Mucosa of descending colon (tissue), 3 donors: ENCODE data around the gene MXD4. TPM values are rescaled to one million over a fixed set of nuclear protein-coding genes. Genes with fewer than 3 reads are reported as not detected.

Experiments used
- ATAC-seq: fragments of 200-7000 bp; cut with Tn5 transposase; one replicate; pipeline ENCODE4 v1.9.1; 2020; ENCODE audit warnings: mild to moderate bottlenecking, moderate library complexity
- DNase-seq, 3 donors: peaks; one replicate each; pipeline ENCODE4 v3.0.0-alpha.2; 2020
- H3K36me3 ChIP-seq: fragments of 200-600 bp; one replicate; pipeline ENCODE4 v1.8.0; 2021; ENCODE audit warnings: low read depth, mild to moderate bottlenecking
- H3K4me1 ChIP-seq: fragments of 200-600 bp; one replicate; pipeline ENCODE4 v1.8.0; 2021; ENCODE audit warnings: low read depth, mild to moderate bottlenecking
- H3K4me3 ChIP-seq: fragments of 200-600 bp; one replicate; pipeline ENCODE4 v1.8.0; 2021; ENCODE audit warnings: mild to moderate bottlenecking
- H3K9me3 ChIP-seq: fragments of 200-600 bp; one replicate; pipeline ENCODE4 v1.8.0; 2021; ENCODE audit warnings: mild to moderate bottlenecking
- CTCF ChIP-seq: fragments of 200-600 bp; IDR thresholded peaks from one replicate; pipeline ENCODE4 v1.8.0; 2022; ENCODE audit warnings: antibody characterized with exemption, mild to moderate bottlenecking
- intact Hi-C, 2 donors: fragments of 100-400 bp; cut with DNase I in 1 of 2; cut with micrococcal nuclease in 1 of 2; formaldehyde crosslinking; loops; one replicate each; pipeline versions ENCODE4 v1.11.0 to v1.11.1; 2022; cut with DNase I, micrococcal nuclease
- total RNA-seq, 3 donors: library from RNA; stranded (reverse); fragmentation: NEBNext Ultra II Directional in 2 of 3; extraction: Animal tissue kit (Norgen Biotek cat#: 25700) in 2 of 3; gene quantifications; one replicate each; pipeline versions ENCODE4 v1.2.1 to v1.2.4, GENCODE V29; 2021 to 2023
- donor health status: DM: no; HTN: no; CAD: no; lungs with moderate emphysema.
- donor health status: DM: no; HTN: no; CAD: no.
- donor health status: DM: no; HTN: yes; CAD: no.

MXD4 gene
- total RNA-seq, 3 donors from 2014 or later: 46.6 to 59.6 (median 52.6) TPM

- DNase-seq (no peak), ATAC-seq (no peak)
- Histone ChIP-seq H3K4me1 (no peaks in the 10 kb centered on the region), H3K9me3 (no peaks in the 10 kb centered on the region), H3K4me3 (no peak overlapping the region), H3K36me3 (no peaks in the 10 kb centered on the region)
- TF ChIP-seq CTCF: no peak
- intact Hi-C loops: no loop called here
Measured at GRCh38 chr4:2295900-2296442, 34.1 kb upstream of the MXD4 start.

- intact Hi-C loops: no loop called here
- DNase-seq: no peak
- no peaks in the 10 kb centered on the region for H3K36me3 ChIP-seq
- ATAC-seq: no peak
- H3K4me3 ChIP-seq: no peak overlapping the region
- H3K4me1 ChIP-seq: no peaks in the 10 kb centered on the region
- no peak for TF ChIP-seq CTCF
- no peaks in the 10 kb centered on the region for H3K9me3 ChIP-seq
Measured at GRCh38 chr4:2295500-2295899, 33.6 kb upstream of the MXD4 start.

- no peak overlapping the region for H3K4me3 ChIP-seq
- intact Hi-C loops: no loop called here
- ATAC-seq: no peak
- no peaks in the 10 kb centered on the region for H3K36me3 ChIP-seq
- no peak for TF ChIP-seq CTCF
- H3K9me3 ChIP-seq: no peaks in the 10 kb centered on the region
- no peak for DNase-seq
- H3K4me1 ChIP-seq: no peaks in the 10 kb centered on the region
Measured at GRCh38 chr4:2292646-2293108, 30.8 kb upstream of the MXD4 start.

GRCh38 chr4:2291705-2292645 is 30.1 kb upstream of the MXD4 start:
- peak in 1 of 3 donors; percentile 24 for DNase-seq
- Histone ChIP-seq H3K36me3 (no peaks in the 10 kb centered on the region), H3K4me1 (no peaks in the 10 kb centered on the region), H3K4me3 (no peak overlapping the region), H3K9me3 (no peaks in the 10 kb centered on the region)
- intact Hi-C loops: no loop called here
- no peak for TF ChIP-seq CTCF
- no peak for ATAC-seq

- Histone ChIP-seq H3K4me3 (no peak overlapping the region), H3K36me3 (no peaks in the 10 kb centered on the region), H3K9me3 (no peaks in the 10 kb centered on the region), H3K4me1 (no peaks in the 10 kb centered on the region)
- no peak for TF ChIP-seq CTCF
- ATAC-seq (peak; percentile 67), DNase-seq (peak; percentile 29 to 67 (median 51))
- intact Hi-C loops: no loop called here
Measured at GRCh38 chr4:2290974-2291704, 29.2 kb upstream of the MXD4 start.
